GM21737 (cell line): Measurements from ENCODE around the gene AXL.
"Not testable (repeated sequence)": the region's sequence is repeated elsewhere in the genome, so short reads cannot be mapped to it uniquely, and the experiment has no call there.

Experiments
- ATAC-seq: cut with Tn5 transposase; IDR thresholded peaks from one replicate; pipeline ENCODE4 v1.9.1; 2021; ENCODE audit warnings: mild to moderate bottlenecking, moderate library complexity; ENCODE audit not compliant: unreplicated experiment

The AXL gene

DNA sequence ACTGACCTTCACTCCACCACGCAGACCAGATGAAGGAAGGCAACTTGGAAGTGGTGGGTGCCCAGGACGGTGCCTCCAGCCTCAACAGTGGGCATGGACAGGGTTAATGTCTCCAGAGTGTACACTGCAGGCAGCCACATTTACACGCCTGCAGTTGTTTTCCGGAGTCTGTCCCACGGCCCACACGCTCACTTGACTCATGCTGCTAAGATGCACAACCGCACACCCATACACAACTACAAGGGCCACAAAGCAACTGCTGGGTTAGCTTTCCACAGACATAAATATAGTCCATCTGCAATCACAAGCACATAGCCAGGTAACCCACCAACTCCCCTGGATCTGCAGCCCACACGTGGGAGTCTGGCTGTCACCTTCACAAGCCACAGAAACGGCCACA, 12.6 kb upstream of the AXL start:
- no peak for ATAC-seq

- ATAC-seq: no peak
Measured at GRCh38 chr19:41206926-41207750, 11.9 kb upstream of the AXL start.

- no peak for ATAC-seq
Measured at GRCh38 chr19:41214161-41214560, 4.9 kb upstream of the AXL start.

DNA sequence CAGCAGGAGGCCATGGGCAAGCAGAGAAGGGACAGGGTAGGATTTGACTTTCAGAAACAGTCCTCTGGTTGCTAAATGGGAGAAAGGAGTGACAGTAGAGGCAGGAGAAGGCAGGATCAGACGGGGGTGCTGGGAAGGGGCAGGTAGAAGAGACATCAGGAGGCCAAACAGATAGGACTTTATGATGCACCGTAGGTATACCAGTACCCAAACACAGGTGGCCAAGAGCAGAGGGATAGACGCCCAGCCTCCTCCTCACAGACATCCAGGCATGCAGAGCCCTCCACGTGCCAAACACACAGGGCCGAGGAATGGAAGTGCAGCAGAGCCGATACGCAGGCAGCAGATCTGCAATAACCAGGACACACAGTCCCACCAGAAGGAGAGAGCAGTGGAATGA, 1.3 kb upstream of the AXL start:
- ATAC-seq: no peak

GRCh38 chr19:41218249-41218614, 791 bp upstream of the AXL start:
- no peak for ATAC-seq

GRCh38 chr19:41219924-41220567, 1.0 kb downstream of the AXL start:
- ATAC-seq: no peak

DNA sequence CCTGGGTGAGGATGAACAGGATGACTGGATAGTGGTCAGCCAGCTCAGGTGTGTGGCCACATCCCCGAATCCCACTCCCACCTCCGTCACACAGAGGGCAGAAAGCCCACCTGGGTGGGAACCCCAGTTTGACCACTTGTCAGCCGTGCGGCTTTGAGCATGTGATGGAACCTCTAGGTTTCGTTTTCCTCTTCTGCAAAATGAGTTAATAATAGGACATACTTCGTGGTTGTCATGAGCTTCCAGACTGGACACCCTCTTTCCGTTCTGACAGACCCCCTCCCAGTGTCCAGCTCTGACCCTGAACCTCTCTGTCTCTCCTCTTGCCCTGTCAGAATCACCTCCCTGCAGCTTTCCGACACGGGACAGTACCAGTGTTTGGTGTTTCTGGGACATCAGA, 1.8 kb downstream of the AXL start:
- ATAC-seq: no peak

- no peak for ATAC-seq
Measured at GRCh38 chr19:41221514-41222205, 2.6 kb downstream of the AXL start.

DNA sequence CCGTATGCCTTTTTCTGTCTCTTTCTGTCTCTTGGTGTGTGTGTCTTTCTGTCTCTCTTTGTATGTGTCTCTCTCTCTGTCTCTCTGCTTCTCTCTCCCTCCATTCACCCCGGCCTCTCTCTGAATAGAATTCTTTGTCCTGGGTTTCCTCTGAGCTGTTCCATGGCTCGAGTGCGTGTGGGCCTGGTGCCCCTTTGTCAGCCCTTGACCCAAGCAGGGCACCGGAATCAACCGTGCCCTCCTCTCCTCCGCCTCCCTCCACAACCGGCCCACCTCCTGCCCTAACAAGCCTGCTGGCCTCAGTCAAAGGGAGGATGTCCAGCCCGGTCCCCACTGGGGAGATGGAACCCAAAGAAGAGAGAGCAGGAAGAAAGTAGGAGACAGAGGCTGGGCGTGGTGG, 3.2 kb downstream of the AXL start:
- ATAC-seq: no peak

DNA sequence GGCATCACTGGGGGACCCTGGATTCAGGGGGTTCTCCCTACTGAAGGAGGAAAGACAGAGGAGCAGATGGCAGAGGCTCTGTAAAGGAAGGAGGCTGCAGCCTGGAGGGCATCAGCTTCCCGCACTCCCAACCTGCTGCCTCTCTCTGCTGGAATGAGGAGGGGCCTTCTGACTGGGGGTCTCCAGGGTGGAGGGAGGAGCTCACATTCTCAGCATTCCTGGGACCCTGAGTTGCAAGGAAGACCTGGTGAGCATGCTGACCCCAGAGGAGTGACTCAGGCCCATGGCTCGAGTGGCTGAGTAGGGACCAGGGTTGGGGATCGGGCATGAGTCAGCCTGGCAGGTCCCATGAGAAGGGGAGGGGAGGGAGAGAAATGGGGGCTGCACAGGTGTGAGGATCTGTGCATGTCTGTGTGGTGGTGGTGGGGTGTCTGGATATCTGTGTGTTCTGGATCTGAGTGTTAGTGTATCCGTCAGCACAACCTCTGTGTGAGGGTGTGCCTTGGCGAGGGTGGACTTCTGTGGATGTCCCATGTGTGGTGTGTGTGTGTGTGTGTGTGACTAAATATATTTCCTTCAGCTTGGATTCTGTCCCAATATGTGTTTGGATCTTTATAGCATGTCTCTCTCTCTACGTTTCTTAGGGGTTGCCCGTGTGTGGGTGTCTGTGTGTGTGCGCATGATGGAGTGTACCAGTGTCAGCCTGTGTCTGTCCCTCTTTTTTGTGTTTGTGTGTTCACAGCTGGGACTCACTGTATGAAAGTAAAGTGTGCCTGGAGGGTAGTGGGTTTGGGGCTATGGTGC, 4.6 kb downstream of the AXL start:
- ATAC-seq: no peak

GRCh38 chr19:41224632-41225031, 5.6 kb downstream of the AXL start:
- ATAC-seq: no peak

GRCh38 chr19:41225238-41226052, 6.4 kb downstream of the AXL start:
- no peak for ATAC-seq

- no peak for ATAC-seq
Measured at GRCh38 chr19:41226053-41226873, 7.2 kb downstream of the AXL start.

DNA sequence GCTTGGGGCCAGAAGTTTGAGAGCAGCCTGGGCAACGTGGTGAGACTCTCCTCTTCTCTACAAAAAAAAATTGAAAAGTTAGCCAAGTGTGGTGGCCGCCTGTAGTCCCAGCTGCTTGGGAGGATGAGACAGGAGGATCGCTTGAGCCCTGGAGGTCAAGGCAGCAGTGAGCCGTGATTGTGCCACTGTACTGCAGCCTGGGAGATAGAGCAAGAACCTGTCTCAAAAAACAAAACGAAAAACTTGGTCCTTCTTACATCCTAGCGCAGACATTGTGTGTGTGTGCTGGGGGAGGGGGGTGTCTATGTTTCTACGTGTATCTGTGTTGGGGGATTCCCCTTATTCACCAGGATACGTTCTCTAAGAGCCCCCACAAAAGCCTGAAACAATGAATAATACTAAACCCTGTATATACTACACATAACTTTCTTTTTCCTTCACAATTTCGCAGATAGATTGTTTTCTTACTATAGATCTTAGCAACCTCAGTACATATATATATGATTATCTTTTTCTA, 7.9 kb downstream of the AXL start:
- ATAC-seq: no peak

DNA sequence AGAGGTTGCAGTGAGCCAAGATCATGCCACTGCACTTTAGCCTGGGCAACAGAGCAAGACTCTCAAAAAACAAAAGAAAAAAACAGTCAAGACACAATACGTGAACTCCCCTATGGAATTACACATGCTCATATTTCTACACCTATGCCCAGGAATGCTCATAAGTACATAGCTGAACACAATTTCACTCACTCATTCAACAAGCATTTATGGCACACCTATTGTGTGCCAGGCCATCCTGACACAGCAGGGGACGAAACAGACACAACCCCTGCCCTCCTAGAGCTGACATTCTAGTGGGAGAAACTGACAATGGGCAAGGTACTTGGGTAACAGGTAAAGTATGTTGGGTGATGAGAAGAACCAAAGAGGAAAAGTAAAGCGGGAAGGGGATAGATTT, 9.5 kb downstream of the AXL start:
- no peak for ATAC-seq

- ATAC-seq: not testable (repeated sequence)
Measured at GRCh38 chr19:41229338-41229737, 10.3 kb downstream of the AXL start.

- ATAC-seq: no peak
Measured at GRCh38 chr19:41230067-41230857, 11.2 kb downstream of the AXL start.

- ATAC-seq: no peak
Measured at GRCh38 chr19:41232686-41233085, 13.7 kb downstream of the AXL start.
